Keratinocyte (primary cell): ENCODE data around the gene USP19.

Source experiments
- CTCF ChIP-seq, 3 experiments: IDR thresholded peaks in 1 of 3; conservative IDR thresholded peaks in 1 of 3; optimal IDR thresholded peaks in 1 of 3; 2 replicates in 2 of 3; 3 replicates in 1 of 3; pipeline versions ENCODE3 to v1.5.1; 2011; ENCODE audit warnings: low read length in 3 of 3, mild to moderate bottlenecking in 3 of 3, moderate library complexity in 2 of 3, control low read depth in 1 of 3, inconsistent platforms in 1 of 3; ENCODE audit not compliant: insufficient read depth in 2 of 3; ENCODE audit errors: extremely low read depth in 1 of 3
- EZH2 ChIP-seq: IDR thresholded peaks from one replicate; pipeline ENCODE4 v1.6.1; 2012; ENCODE audit warnings: inconsistent platforms, mild to moderate bottlenecking, low read length, moderate library complexity

GRCh38 chr3:49093853-49094767 is 26.5 kb downstream of the USP19 start, which contains the start of gene QRICH1:
- TF ChIP-seq CTCF (optimal IDR thresholded peaks at IDR 0.05 in 1 of 3, IDR thresholded peaks at IDR 0.05 in 1 of 3, conservative IDR thresholded peaks at IDR 0.05 in 1 of 3; ENCODE audit: extremely low read depth in 1 of 3, insufficient read depth in 2 of 3, low read length in 3 of 3): peak; percentile 65 to 70 (median 69)
- TF ChIP-seq EZH2: no peak
